HEK293 (cell line): ENCODE measurements around the gene KRT4.

Experiments used
- CTCF ChIA-PET: fragments of 350-600 bp; formaldehyde crosslinking; extraction: SDS; loops from one replicate; lab custom pipeline; 2021; ENCODE audit warnings: antibody characterized with exemption; lab: Yijun Ruan, JAX
- POLR2A ChIA-PET: fragments of 300-600 bp; formaldehyde crosslinking; extraction: SDS; loops from one replicate; lab custom pipeline; 2020; ENCODE audit warnings: antibody characterized with exemption, inconsistent platforms; lab: Yijun Ruan, JAX
- H3K27ac ChIP-seq: fragments of 200-500 bp; sonication (Bioruptor generic); 2 replicates; pipeline ENCODE4 v1.5.1; 2014; ENCODE audit warnings: low read depth, low read length, control low read depth, inconsistent platforms; ENCODE audit errors: extremely low read depth
- H3K36me3 ChIP-seq, 2 experiments: fragments of 200-500 bp in 1 of 2; sonication (Bioruptor generic) in 1 of 2; 1 replicate in 1 of 2; 2 replicates in 1 of 2; pipeline ENCODE4 v1.5.1; 2014 to 2017; ENCODE audit warnings: inconsistent platforms in 2 of 2, low read length in 2 of 2; ENCODE audit not compliant: control insufficient read depth in 2 of 2, insufficient read depth in 1 of 2
- H3K4me1 ChIP-seq: fragments of 200-500 bp; sonication (Bioruptor generic); 2 replicates; pipeline ENCODE4 v1.5.1; 2014; ENCODE audit warnings: mild to moderate bottlenecking, low read length, inconsistent platforms; ENCODE audit not compliant: control insufficient read depth, insufficient read depth
- H3K4me3 ChIP-seq: 2 replicates; pipeline ENCODE4 v1.5.1; 2011; ENCODE audit warnings: low read depth, mild to moderate bottlenecking, control low read depth, low read length, moderate library complexity
- H3K9me3 ChIP-seq: fragments of 200-500 bp; sonication (Bioruptor generic); 2 replicates; pipeline ENCODE4 v1.5.1; 2014; ENCODE audit warnings: low read depth, low read length, inconsistent platforms; ENCODE audit not compliant: control insufficient read depth, insufficient read depth
- ELK4 ChIP-seq: IDR thresholded peaks from 2 replicates; pipeline ENCODE4 v1.6.1; 2011; ENCODE audit warnings: mild to moderate bottlenecking, low read depth, low read length, borderline replicate concordance
- GFI1B ChIP-seq: fragments of 450-650 bp; formaldehyde crosslinking; IDR thresholded peaks from 2 replicates; pipeline ENCODE4 v1.5.1; 2016; ENCODE audit warnings: missing biosample characterization, missing genetic modification characterization
- HIC1 ChIP-seq: fragments of 450-650 bp; formaldehyde crosslinking; IDR thresholded peaks from 2 replicates; pipeline ENCODE4 v1.5.1; 2016; ENCODE audit warnings: missing biosample characterization, missing genetic modification characterization
- KLF9 ChIP-seq: fragments of 450-650 bp; formaldehyde crosslinking; IDR thresholded peaks from 2 replicates; pipeline ENCODE4 v1.5.1; 2016; ENCODE audit warnings: missing biosample characterization, missing genetic modification characterization, low read depth
- RBAK ChIP-seq: fragments of 450-650 bp; formaldehyde crosslinking; IDR thresholded peaks from 2 replicates; pipeline ENCODE4 v1.5.1; 2016; ENCODE audit warnings: missing biosample characterization, missing genetic modification characterization
- REST ChIP-seq: fragments of 450-650 bp; formaldehyde crosslinking; IDR thresholded peaks from 2 replicates; pipeline ENCODE4 v1.5.1; 2016; ENCODE audit warnings: missing biosample characterization, missing genetic modification characterization
- ZBTB21 ChIP-seq: fragments of 450-650 bp; formaldehyde crosslinking; IDR thresholded peaks from 2 replicates; pipeline ENCODE4 v1.5.1; 2017; ENCODE audit warnings: missing biosample characterization, missing genetic modification characterization
- ZBTB26 ChIP-seq: fragments of 450-650 bp; formaldehyde crosslinking; optimal IDR thresholded peaks from 2 replicates; pipeline ENCODE3; 2016; ENCODE audit warnings: missing biosample characterization, mild to moderate bottlenecking, missing genetic modification characterization
- ZIC2 ChIP-seq: fragments of 450-650 bp; formaldehyde crosslinking; IDR thresholded peaks from 2 replicates; pipeline ENCODE4 v1.5.1; 2016; ENCODE audit warnings: missing biosample characterization, missing genetic modification characterization
- ZNF112 ChIP-seq: fragments of 450-650 bp; formaldehyde crosslinking; IDR thresholded peaks from 2 replicates; pipeline ENCODE4 v1.5.0; 2017; ENCODE audit warnings: missing biosample characterization, missing genetic modification characterization
- ZNF133 ChIP-seq: fragments of 450-650 bp; formaldehyde crosslinking; IDR thresholded peaks from 2 replicates; pipeline ENCODE4 v1.5.1; 2016; ENCODE audit warnings: missing biosample characterization, missing genetic modification characterization
- ZNF146 ChIP-seq: fragments of 450-650 bp; formaldehyde crosslinking; IDR thresholded peaks from 2 replicates; pipeline ENCODE4 v1.5.1; 2016; ENCODE audit warnings: missing biosample characterization, missing genetic modification characterization
- ZNF18 ChIP-seq: fragments of 450-650 bp; formaldehyde crosslinking; IDR thresholded peaks from 2 replicates; pipeline ENCODE4 v1.5.1; 2016; ENCODE audit warnings: missing biosample characterization, missing genetic modification characterization
- ZNF280C ChIP-seq: fragments of 450-650 bp; formaldehyde crosslinking; IDR thresholded peaks from 2 replicates; pipeline ENCODE4 v1.5.1; 2016; ENCODE audit warnings: missing biosample characterization, missing genetic modification characterization
- ZNF311 ChIP-seq: fragments of 450-650 bp; formaldehyde crosslinking; IDR thresholded peaks from 2 replicates; pipeline ENCODE4 v1.5.1; 2017; ENCODE audit warnings: missing biosample characterization, missing genetic modification characterization, borderline replicate concordance
- ZNF433 ChIP-seq: fragments of 450-650 bp; formaldehyde crosslinking; IDR thresholded peaks from 2 replicates; pipeline ENCODE4 v1.5.1; 2016; ENCODE audit warnings: missing biosample characterization, missing genetic modification characterization, low read depth
- ZNF488 ChIP-seq: fragments of 450-650 bp; formaldehyde crosslinking; IDR thresholded peaks from 2 replicates; pipeline ENCODE4 v1.5.1; 2016; ENCODE audit warnings: missing biosample characterization, missing genetic modification characterization
- ZNF514 ChIP-seq: fragments of 450-650 bp; formaldehyde crosslinking; IDR thresholded peaks from 2 replicates; pipeline ENCODE4 v1.5.1; 2016; ENCODE audit warnings: missing biosample characterization, missing genetic modification characterization
- ZNF639 ChIP-seq: fragments of 450-650 bp; formaldehyde crosslinking; IDR thresholded peaks from 2 replicates; pipeline ENCODE4 v1.5.1; 2016; ENCODE audit warnings: missing biosample characterization, missing genetic modification characterization
- ZNF660 ChIP-seq: fragments of 450-650 bp; IDR thresholded peaks from 2 replicates; pipeline ENCODE4 v1.5.1; 2018; ENCODE audit warnings: missing biosample characterization, mild to moderate bottlenecking, missing genetic modification characterization
- ZNF768 ChIP-seq: fragments of 450-650 bp; formaldehyde crosslinking; IDR thresholded peaks from 2 replicates; pipeline ENCODE4 v1.5.1; 2018; ENCODE audit warnings: missing biosample characterization, mild to moderate bottlenecking, missing genetic modification characterization
- ZNF776 ChIP-seq: fragments of 450-650 bp; formaldehyde crosslinking; IDR thresholded peaks from 2 replicates; pipeline ENCODE4 v1.5.0; 2017; ENCODE audit warnings: missing biosample characterization, missing genetic modification characterization, borderline replicate concordance

The KRT4 gene

GRCh38 chr12:52776435-52776834, 37.5 kb downstream of the KRT4 start (continued):
- no peak for TF ChIP-seq ZIC2 (tag by site-specific recombination)
- no peak for TF ChIP-seq RBAK (tag by site-specific recombination)
- no peak for TF ChIP-seq HIC1 (tag by site-specific recombination)
- no peak for TF ChIP-seq ZNF514 (tag by site-specific recombination)
- TF ChIP-seq ZNF639 (tag by site-specific recombination): no peak
- no peak for TF ChIP-seq ZNF311 (tag by site-specific recombination)
- TF ChIP-seq, all 188 proteins: peak for 0

GRCh38 chr12:52774629-52775250, 39.2 kb downstream of the KRT4 start:
- Histone ChIP-seq H3K4me1 (no peaks in the 10 kb centered on the region), H3K9me3 (no peaks in the 10 kb centered on the region), H3K36me3 (no peaks in the 10 kb centered on the region), H3K4me3 (no peak overlapping the region), H3K27ac (no peak overlapping the region)
- CTCF ChIA-PET: interaction anchor here (0.6 kb wide), 2 partner anchors 85 to 93 kb away, joined by 3 read pairs; no protein-coding TSS in a partner anchor
- POLR2A ChIA-PET: no interaction called here
- TF ChIP-seq ZNF768 (tag by site-specific recombination) (no peak), ZNF433 (tag by site-specific recombination) (no peak), GFI1B (no peak), ZBTB21 (tag by site-specific recombination) (no peak), ZNF280C (no peak), ZNF133 (tag by site-specific recombination) (no peak), ZNF660 (tag by site-specific recombination) (no peak), REST (tag by site-specific recombination) (no peak), ZNF18 (tag by site-specific recombination) (no peak), KLF9 (no peak), ZBTB26 (tag by site-specific recombination) (no peak), ELK4 (no peak), ZNF488 (tag by site-specific recombination) (no peak), ZNF112 (tag by site-specific recombination) (no peak), ZNF776 (no peak), ZNF146 (tag by site-specific recombination) (no peak)
